Activated CD4-positive, alpha-beta T cell treated with anti-CD3 and anti-CD28 coated beads, Interleukin-2, amount 50 U/mL, for 4 hours (primary cell): ENCODE results near the gene CCL2.

Experiments
- DNase-seq, 2 experiments: peaks; one replicate each; pipeline ENCODE4 v3.0.0-alpha.2; 2020

CCL2 gene

DNA sequence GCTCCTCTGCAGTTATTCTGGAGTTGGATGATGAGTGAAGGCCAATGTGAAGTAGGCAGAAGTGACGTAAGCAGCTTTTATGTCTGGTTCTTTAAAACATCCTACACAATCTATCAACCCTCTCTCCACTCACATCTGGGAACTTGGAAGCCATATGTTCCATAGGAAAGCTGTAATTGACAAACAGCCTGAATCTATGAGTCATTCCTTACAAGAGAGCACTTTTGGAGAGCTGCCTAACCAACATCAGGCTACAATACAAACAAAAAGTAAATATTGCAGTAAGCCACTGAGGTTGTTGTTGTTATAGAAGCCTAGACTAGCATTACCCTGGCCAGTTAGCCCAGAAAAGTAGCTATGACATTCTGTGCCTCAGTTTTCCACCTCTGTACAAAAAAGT lies 20.8 kb downstream of the CCL2 start:
- DNase-seq = no peak

DNA sequence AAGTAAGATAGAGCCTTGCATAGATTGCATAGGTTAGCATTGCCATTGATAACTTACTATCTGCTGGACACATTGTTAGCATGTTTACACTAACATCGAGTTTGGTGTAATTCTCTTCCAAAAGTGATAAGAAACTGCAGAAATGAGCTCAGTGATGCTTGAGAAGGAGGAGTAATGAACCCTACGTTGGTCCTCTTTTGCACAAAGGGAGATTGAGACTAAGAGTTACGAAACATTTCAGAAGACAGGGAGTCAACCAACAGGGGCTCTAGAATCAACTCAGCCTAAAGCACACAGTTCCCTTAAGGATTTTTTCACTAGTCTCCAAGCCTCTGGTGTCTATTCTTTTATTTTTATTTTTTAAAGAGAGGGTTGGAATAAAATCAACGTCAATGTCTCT lies 21.7 kb downstream of the CCL2 start:
- no peak for DNase-seq

DNA sequence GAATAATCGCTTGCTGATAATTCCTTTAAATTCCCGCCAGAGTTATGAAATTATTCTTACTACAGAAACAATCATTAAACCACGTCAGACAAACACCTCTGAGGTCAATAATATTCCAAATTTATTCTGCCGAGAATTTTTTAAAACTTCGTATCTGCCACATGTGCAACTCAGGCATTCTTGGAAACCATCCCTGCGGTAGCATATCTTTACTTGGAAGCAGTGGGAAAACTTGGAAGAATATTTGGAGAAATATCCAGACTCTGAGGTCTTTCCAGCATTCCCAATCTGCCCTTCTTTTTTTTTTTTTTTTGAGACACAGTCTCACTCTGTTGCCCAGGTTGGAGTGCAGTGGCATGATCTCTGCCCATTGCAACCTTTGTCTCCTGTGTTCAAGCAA lies 28.5 kb downstream of the CCL2 start:
- DNase-seq = no peak

DNA sequence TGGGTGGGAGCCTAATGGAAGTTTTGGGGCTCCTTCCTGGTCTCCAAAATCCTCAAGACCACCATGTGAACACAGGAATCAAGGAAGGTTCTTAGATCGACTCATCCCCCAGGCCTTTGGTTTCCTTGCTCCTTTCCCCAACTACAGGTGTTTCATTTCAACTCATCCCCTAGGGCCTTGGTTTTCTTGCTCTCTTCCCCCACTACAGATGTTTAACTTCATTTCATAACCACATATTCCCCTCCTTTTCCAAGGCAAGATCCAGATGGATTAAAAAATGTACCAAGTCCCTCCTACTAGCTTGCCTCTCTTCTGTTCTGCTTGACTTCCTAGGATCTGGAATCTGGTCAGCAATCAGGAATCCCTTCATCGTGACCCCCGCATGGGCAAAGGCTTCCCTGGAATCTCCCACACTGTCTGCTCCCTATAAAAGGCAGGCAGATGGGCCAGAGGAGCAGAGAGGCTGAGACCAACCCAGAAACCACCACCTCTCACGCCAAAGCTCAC lies 30.3 kb downstream of the CCL2 start, which contains the start of gene CCL11:
TSS of gene CCL11 (plus strand) at position 457 of the 507 bp plus-strand sequence. CDS start 67 bp downstream, outside the sequence.
- no peak for DNase-seq

DNA sequence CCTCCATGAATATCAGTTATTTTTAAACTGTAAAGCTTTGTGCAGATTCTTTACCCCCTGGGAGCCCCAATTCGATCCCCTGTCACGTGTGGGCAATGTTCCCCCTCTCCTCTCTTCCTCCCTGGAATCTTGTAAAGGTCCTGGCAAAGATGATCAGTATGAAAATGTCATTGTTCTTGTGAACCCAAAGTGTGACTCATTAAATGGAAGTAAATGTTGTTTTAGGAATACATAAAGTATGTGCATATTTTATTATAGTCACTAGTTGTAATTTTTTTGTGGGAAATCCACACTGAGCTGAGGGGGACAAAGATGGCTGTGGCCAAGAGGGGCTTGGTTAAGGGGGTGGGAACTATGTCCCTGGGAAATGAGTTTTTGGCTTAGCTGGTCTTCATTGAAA lies 32.8 kb downstream of the CCL2 start:
- DNase-seq = no peak

DNA sequence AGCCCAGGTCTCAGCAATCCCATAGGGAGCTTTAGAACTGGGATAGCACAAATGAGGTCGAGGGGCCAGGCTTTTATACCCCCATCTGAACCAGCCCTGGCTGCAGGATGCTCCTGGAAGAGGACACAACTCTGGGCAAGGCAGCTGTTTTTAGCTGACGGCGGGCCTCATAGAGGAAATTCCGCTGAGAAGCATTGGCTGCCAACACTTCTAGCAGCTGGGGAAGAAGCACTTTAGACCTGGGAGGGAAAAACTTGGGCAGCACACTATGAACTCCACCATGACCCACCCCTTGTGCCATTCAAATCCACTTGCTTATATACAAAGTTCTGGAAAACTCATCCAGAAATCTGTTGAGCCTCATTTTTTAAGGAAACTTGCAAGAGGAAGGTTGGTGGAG lies 35.5 kb downstream of the CCL2 start:
- no peak for DNase-seq

DNA sequence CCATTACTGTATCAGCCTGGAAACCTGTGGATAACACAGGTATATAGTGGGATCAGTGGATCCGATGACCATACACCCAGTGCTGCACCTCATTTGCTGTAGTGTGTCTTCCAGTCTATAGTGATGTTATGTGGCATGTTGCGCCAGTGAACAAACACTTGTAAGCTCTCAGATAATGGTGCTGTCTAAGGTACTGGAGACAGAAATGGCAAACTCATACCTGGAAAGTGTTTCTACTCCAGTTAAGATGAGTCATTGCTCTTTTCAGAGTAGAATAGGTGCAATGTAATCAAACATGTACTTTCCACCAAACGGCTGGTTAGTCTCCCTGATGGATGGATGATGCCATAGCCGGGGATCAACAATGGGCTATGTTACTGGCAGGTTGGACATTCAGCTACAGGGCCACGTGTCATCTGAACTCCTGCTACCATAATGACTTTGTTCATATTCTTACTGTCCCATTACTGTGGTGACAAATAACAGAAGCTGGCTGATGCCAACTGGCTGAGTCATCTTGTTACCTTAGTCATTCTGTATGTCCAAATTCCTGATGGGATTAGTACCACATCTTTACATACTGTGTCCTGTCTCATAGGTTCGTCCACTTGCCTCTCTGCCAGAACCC lies 36.8 kb downstream of the CCL2 start:
- no peak for DNase-seq

DNA sequence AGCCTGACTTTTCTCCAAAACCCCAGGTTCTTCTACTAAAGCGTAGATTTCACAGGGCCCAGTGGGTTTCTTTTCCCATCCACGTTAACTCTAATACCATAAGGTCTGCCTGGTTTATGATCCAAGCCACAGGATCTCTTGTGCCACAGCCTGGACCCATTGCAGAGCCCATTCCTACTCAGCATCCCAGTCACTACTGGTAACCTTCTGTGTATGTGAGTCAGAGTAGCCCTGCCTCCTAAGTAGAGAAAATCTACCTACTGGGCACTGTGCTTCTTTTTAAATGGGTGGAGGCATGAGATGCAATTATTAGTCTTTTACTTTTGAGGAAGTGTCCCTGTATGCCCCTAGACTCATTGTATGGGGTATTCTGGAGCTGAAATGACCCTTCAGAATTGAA lies 43.9 kb downstream of the CCL2 start:
- no peak for DNase-seq

DNA sequence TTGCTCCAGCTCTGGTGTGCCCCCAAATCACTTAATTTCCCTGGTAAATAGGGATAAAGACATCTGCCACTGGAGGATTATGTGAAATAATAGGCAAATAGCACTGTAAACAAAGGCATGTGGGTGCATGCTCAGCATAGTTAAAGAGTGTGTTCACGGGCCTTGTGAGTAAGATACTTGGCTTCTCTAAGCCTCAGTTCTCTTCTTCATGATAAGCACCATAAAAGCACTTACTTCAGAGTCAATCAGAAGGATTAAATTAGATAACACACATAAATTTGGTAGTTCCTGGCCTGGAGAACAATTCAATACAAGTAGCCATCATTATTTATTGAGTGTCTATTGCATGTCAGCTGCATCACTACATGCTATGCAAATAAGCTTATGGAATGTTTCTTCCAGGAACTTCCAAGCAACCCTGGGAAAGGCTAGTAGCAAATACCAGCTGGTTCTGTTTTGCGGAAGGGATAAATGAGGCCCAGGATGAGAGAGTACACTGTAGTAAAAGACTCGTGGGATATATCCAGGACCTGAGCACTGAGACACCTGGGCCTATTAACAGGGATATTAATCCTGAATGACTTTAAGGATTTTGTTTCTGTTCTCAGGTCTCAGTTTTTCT lies 45.0 kb downstream of the CCL2 start:
- no peak for DNase-seq

DNA sequence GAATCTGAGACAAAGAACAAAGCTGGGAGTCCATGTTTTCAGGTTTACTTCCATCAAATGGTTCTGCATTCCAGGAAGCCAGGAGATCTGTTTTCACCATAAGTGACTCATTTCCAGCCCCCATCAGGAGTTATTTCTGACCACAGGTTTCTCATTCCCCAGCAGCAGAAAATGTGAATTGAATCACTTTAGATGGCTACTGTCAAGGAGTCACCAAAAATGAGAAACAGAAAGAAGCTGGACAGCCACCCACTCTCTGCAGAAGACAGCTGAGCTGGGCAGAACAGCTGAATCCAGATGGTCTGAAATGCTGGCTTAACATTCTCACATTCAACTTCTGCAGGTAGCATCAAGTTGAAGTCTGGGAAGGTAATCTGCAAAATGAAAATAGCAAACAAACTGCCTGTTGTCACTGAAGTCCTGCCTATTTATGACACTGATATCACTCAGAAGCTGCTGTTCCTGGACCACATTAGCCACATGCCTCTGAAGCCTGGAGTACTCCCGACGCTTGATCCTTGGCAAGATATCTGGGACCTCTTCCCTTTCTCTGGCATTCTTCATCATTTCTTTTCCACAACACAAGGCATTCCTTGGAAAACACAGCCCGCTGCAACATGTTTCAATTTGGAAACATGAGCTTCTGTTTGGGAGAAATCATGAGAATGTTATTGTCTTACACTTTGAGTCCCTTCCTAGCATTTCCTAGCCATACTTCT lies 45.7 kb downstream of the CCL2 start:
- DNase-seq = no peak

DNA sequence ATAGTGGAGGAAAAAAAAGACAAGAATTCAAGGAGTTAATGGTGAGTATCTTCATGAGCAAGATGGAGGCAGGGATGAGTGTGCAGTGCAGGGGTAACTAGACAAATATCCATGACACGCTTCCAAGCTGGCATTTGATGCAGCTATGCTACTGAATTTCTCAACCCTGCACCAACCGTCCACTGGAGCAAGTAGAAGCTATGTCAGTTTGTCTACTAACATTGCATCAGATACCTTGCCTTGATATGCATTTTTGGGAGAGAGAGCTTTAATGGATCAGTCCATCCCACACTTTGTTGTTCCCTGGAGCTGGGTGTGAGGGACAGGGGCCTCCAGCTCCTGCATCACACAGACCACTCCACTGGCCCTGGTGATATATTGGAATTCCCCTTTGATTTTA lies 46.9 kb downstream of the CCL2 start:
- no peak for DNase-seq

DNA sequence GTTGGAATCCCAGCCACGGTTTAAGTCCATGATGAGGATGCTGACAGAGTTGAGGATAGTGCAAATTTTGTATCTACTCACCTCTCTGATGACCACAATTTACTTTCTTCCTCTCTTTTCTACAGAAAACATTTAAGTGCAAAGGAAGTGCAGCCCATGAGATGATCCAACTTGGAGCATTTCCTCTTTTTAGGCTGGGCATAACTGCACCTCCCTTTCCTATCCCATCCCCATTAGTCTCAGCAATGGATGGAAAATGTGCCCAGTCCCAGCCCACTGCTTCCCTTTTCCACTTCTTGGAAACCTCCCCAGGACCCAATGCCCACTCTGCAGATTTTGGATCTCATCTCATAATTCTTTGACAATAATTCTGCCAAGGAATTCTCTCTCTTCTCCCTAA lies 47.6 kb downstream of the CCL2 start:
- DNase-seq = no peak

DNA sequence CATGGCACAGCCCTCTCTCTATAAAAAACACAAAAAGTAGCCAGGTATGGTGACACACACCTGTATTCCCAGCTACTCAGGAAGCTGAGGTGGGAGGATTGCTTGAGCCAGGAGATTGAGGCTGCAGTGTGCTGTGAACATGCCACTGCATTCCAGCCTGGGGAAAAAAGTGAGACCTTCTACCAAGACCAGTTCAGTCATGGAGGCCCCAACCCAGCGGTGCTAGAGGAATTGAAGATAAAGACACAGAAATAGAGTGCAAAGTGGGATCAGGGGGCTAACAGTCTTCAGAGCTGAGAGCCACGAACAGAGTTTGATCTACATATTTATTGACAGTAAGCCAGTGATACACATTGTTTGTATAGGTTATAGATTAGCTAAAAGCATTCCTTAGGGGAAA lies 48.5 kb downstream of the CCL2 start:
- no peak for DNase-seq

DNA sequence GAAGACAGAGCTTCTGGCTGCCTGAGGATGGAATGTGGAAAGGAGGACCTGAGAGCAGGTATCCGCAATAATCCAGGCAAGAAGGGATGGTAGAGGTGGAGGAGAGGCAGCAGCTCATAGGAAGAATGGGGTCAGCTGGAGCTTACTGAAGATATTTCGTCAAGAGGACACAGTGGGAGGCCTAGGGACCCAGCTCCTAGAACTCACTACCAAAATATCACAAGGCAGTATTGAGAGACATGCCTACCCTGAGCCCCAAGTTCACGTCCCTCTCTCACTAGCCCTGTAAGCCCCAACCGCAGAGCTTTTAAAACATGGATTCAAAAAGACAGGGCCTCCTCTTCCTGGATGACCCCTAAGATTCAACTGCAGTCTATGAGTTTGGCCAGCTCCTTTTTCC lies 50.0 kb downstream of the CCL2 start:
- no peak for DNase-seq

DNA sequence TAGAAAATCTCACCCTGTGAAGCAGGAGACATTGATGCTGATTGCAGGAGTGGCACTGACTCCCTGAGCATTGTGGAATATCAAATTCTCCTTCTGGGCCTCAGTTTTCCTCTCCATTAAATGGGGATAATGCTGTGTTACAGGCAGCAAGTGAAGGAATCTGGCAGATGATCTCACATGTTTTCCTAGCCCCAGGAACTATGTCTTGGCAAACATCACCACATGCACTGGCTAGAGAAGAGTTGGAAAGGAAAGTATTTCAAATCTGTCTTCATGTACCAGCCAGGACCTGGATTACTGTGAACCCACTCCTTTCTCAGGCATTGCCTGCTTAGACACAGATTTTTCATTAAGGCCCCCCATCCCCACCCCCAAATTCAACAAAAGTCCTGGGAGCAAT lies 50.5 kb downstream of the CCL2 start:
- DNase-seq = no peak

DNA sequence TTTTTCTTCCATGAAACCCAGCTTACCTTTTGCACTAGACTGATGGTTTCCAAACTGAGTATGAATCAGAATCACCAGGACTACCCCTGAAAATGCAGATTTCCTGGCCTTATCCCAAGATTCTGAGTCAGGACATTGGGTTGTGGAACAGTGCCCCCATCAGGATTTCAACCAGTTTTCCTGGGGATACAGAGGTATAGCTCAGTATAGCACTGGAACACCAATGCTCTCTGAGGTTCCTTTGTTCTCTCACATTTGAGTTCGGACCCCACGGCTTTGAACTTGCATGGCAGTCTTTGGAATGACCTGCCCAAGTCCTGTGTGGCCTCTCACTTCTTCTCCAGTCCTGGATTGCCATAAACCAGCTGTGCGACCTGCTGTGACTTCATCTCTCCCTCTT lies 51.4 kb downstream of the CCL2 start:
- DNase-seq = no peak
